Hepatocyte (in vitro differentiated cells): ENCODE measurements around the gene RNF135. TPM values are rescaled to one million over a fixed set of nuclear protein-coding genes. Genes with fewer than 3 reads are reported as not detected.

Source experiments
- DNase-seq: peaks from one replicate; pipeline ENCODE4 v3.0.0-alpha.2; 2016; ENCODE audit warnings: low spot score
- H2AFZ ChIP-seq: fragments of 200-600 bp; sonication (generic); 2 replicates; pipeline ENCODE4 v1.6.0; 2016; ENCODE audit warnings: antibody characterized with exemption, mild to moderate bottlenecking
- H3K27ac ChIP-seq: fragments of 200-600 bp; sonication (generic); 2 replicates; pipeline ENCODE4 v1.5.1; 2016; ENCODE audit warnings: mild to moderate bottlenecking
- H3K27me3 ChIP-seq: fragments of 200-600 bp; sonication (generic); 2 replicates; pipeline ENCODE4 v1.6.1; 2016
- H3K36me3 ChIP-seq: fragments of 200-600 bp; sonication (generic); replicated peaks from 2 replicates; pipeline ENCODE4 v1.5.1; 2016; ENCODE audit warnings: low read depth; ENCODE audit not compliant: insufficient read depth
- H3K4me1 ChIP-seq: fragments of 200-600 bp; sonication (generic); 2 replicates; pipeline ENCODE4 v1.5.1; 2016; ENCODE audit warnings: mild to moderate bottlenecking, moderate library complexity; ENCODE audit not compliant: insufficient read depth
- H3K4me2 ChIP-seq: fragments of 200-600 bp; sonication (generic); 2 replicates; pipeline ENCODE4 v1.6.0; 2016
- H3K4me3 ChIP-seq: fragments of 200-600 bp; sonication (generic); 2 replicates; pipeline ENCODE4 v1.5.1; 2016; ENCODE audit warnings: mild to moderate bottlenecking
- H3K79me2 ChIP-seq: fragments of 200-600 bp; sonication (generic); 2 replicates; pipeline ENCODE4 v1.6.0; 2017; ENCODE audit warnings: mild to moderate bottlenecking
- H3K9me2 ChIP-seq: fragments of 200-600 bp; sonication (generic); replicated peaks from 2 replicates; pipeline ENCODE4 v1.6.0; 2017; ENCODE audit warnings: mild to moderate bottlenecking; ENCODE audit not compliant: insufficient read depth
- H3K9me3 ChIP-seq: fragments of 200-600 bp; sonication (generic); 2 replicates; pipeline ENCODE4 v1.5.1; 2016; ENCODE audit warnings: low read depth, mild to moderate bottlenecking
- H4K20me1 ChIP-seq: fragments of 200-600 bp; sonication (generic); 2 replicates; pipeline ENCODE4 v1.6.0; 2016; ENCODE audit warnings: mild to moderate bottlenecking; ENCODE audit not compliant: insufficient read depth, poor library complexity, severe bottlenecking
- EZH2 ChIP-seq: fragments of 200-600 bp; sonication (generic); IDR thresholded peaks from 2 replicates; pipeline ENCODE4 v1.6.1; 2016; ENCODE audit warnings: antibody characterized with exemption, mild to moderate bottlenecking, borderline replicate concordance
- EZH2phosphoT487 ChIP-seq: fragments of 200-600 bp; sonication (generic); IDR thresholded peaks from one replicate; pipeline ENCODE4 v1.6.1; 2018; ENCODE audit warnings: antibody characterized with exemption, mild to moderate bottlenecking, low read depth, moderate library complexity; ENCODE audit not compliant: unreplicated experiment, severe bottlenecking
- WGBS: methylation state at CpG from one replicate; pipeline ENCODE4 v1.1.6; 2016; ENCODE audit warnings: low lambda C conversion rate; ENCODE audit errors: missing lambda C conversion rate; 5-methylcytosine and 5-hydroxymethylcytosine counted together
- polyA plus RNA-seq: library from polyadenylated mRNA; unstranded; fragments of >200 nt; fragmentation: Nextera tagmentation; extraction: Ambion mirVana; gene quantifications from 2 replicates; pipeline ENCODE4 v1.2.1, GENCODE V29; 2016
- total RNA-seq: library from RNA; depleted of rRNA; stranded (reverse); fragments of >200 nt; gene quantifications from 2 replicates; pipeline ENCODE4 v1.2.3, GENCODE V29; 2014
- TF ChIP-seq, protein P1 (sequence below): fragments of 200-600 bp; sonication (generic); IDR thresholded peaks from 2 replicates; pipeline ENCODE4 v1.5.1; 2016; ENCODE audit warnings: antibody characterized with exemption, mild to moderate bottlenecking; ENCODE audit not compliant: poor library complexity

RNF135 gene
- total and polyA plus RNA-seq, 2 experiments from 2014 or later, result 8.9 to 16.7 TPM

DNA sequence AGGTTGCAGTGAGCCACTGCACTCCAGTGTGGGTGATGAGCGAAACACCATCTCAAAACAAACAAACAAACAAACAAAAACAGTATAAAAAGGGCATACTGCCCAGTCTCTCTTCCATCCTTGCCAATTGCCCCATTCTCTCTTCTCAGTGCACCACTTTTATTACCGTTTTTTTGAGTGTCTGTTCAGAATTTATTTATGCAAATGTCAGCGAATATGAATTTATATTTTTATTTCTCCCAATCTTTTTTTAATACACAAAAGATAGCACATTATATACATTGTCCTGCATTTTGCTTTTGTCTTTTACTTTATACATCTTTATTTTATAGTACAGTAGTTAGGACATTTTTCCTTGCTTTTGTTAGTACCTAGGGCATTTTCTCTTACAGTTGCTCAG, 19.6 kb downstream of the RNF135 start:
- Histone ChIP-seq H3K9me2 (no peaks in the 10 kb centered on the region), H3K79me2 (no peaks in the 10 kb centered on the region), H3K27ac (no peak overlapping the region), H2AFZ (no peak overlapping the region), H4K20me1 (no peaks in the 10 kb centered on the region), H3K36me3 (no peaks in the 10 kb centered on the region), H3K27me3 (no peaks in the 10 kb centered on the region), H3K9me3 (no peaks in the 10 kb centered on the region), H3K4me3 (no peak overlapping the region), H3K4me1 (no peaks in the 10 kb centered on the region), H3K4me2 (no peak overlapping the region)
- TF ChIP-seq, protein P1, sequence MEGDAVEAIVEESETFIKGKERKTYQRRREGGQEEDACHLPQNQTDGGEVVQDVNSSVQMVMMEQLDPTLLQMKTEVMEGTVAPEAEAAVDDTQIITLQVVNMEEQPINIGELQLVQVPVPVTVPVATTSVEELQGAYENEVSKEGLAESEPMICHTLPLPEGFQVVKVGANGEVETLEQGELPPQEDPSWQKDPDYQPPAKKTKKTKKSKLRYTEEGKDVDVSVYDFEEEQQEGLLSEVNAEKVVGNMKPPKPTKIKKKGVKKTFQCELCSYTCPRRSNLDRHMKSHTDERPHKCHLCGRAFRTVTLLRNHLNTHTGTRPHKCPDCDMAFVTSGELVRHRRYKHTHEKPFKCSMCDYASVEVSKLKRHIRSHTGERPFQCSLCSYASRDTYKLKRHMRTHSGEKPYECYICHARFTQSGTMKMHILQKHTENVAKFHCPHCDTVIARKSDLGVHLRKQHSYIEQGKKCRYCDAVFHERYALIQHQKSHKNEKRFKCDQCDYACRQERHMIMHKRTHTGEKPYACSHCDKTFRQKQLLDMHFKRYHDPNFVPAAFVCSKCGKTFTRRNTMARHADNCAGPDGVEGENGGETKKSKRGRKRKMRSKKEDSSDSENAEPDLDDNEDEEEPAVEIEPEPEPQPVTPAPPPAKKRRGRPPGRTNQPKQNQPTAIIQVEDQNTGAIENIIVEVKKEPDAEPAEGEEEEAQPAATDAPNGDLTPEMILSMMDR, result no peak
- TF ChIP-seq EZH2, result no peak
- TF ChIP-seq EZH2phosphoT487, result no peak
- 93% methylated on average over 3 of the region's 3 CpGs for WGBS
- DNase-seq, result no peak

GRCh38 chr17:30992551-30992950, 21.7 kb downstream of the RNF135 start:
- H4K20me1 ChIP-seq, result no peaks in the 10 kb centered on the region
- H3K27me3 ChIP-seq, result no peaks in the 10 kb centered on the region
- H3K9me3 ChIP-seq, result no peaks in the 10 kb centered on the region
- no peaks in the 10 kb centered on the region for H3K36me3 ChIP-seq
- no peak overlapping the region for H3K4me3 ChIP-seq
- no peak overlapping the region for H2AFZ ChIP-seq
- no peaks in the 10 kb centered on the region for H3K4me1 ChIP-seq
- H3K9me2 ChIP-seq, result no peaks in the 10 kb centered on the region
- WGBS, result 98% methylated on average over 3 of the region's 3 CpGs
- DNase-seq, result no peak
- H3K79me2 ChIP-seq, result no peaks in the 10 kb centered on the region
- TF ChIP-seq, protein P1, result no peak
- TF ChIP-seq EZH2 (no peak), EZH2phosphoT487 (no peak)
- H3K27ac ChIP-seq, result no peak overlapping the region
- H3K4me2 ChIP-seq, result no peak overlapping the region

GRCh38 chr17:30995347-30995746, 24.5 kb downstream of the RNF135 start:
- WGBS, result 100% methylated on average over 1 of the region's 3 CpGs
- no peak for DNase-seq
- Histone ChIP-seq H3K27ac (no peak overlapping the region), H3K4me1 (no peaks in the 10 kb centered on the region), H3K36me3 (no peaks in the 10 kb centered on the region), H3K4me2 (no peak overlapping the region), H3K79me2 (no peaks in the 10 kb centered on the region), H3K4me3 (no peak overlapping the region), H3K27me3 (no peaks in the 10 kb centered on the region), H3K9me3 (no peaks in the 10 kb centered on the region), H4K20me1 (no peaks in the 10 kb centered on the region), H2AFZ (no peak overlapping the region), H3K9me2 (no peaks in the 10 kb centered on the region)
- TF ChIP-seq, protein P1, result no peak
- TF ChIP-seq EZH2phosphoT487 (no peak), EZH2 (no peak)

GRCh38 chr17:30996486-30996885, 25.6 kb downstream of the RNF135 start:
- no peak for TF ChIP-seq EZH2

More at GRCh38 chr17:30996486-30996885, 25.6 kb downstream of the RNF135 start:
- Histone ChIP-seq H3K36me3 (no peaks in the 10 kb centered on the region), H3K9me2 (no peaks in the 10 kb centered on the region), H3K4me3 (no peak overlapping the region), H3K27ac (peak overlapping the region; percentile 59), H3K4me1 (no peaks in the 10 kb centered on the region), H3K9me3 (no peaks in the 10 kb centered on the region), H3K79me2 (no peaks in the 10 kb centered on the region), H3K27me3 (no peaks in the 10 kb centered on the region), H4K20me1 (no peaks in the 10 kb centered on the region), H3K4me2 (no peak overlapping the region), H2AFZ (no peak overlapping the region)
- WGBS, result 60% methylated on average over 3 of the region's 3 CpGs
- peak; percentile 30 for DNase-seq
